HG03442 (cell line): Measurements from ENCODE around the gene SLC15A1.
"Not testable (repeated sequence)": the region's sequence is repeated elsewhere in the genome, so short reads cannot be mapped to it uniquely, and the experiment has no call there.

ENCODE experiments used
- ATAC-seq: cut with Tn5 transposase; IDR thresholded peaks from one replicate; pipeline ENCODE4 v1.9.1; 2021; ENCODE audit warnings: mild to moderate bottlenecking, moderate library complexity; ENCODE audit not compliant: unreplicated experiment

The SLC15A1 gene

DNA sequence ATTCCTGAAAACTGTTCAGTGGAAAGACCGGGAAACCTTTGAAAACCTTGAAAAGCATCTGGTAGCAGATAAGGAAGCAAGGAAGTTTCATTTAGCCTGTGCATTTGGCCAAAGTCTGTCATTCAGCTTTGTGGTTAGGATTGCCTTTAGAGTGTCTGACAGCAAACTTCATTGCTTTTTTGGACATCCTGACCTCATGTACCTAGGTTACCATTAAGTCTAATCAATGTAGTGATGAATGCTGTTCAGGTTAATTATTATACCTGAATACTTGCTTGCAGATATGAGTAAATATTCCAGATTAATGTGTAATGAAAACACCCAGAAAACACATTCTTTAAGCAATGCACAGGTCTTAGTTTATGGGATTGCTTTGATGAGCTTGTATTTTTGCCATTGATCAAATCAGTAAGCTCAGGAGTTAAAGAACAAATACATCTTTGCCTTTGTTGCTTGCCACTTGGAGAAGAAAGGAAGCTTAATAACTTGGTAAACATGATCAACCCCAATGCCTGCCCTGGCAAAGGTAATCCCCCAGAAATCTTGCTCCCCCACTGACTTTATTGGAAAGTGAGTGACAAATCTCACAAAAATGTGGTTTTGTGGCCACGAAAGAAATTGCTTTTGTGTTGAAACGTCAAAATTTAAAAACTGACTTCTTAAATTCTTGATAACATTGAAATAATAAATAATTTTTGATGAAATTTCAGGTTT, 87.4 kb downstream of the SLC15A1 start:
- ATAC-seq = no peak

DNA sequence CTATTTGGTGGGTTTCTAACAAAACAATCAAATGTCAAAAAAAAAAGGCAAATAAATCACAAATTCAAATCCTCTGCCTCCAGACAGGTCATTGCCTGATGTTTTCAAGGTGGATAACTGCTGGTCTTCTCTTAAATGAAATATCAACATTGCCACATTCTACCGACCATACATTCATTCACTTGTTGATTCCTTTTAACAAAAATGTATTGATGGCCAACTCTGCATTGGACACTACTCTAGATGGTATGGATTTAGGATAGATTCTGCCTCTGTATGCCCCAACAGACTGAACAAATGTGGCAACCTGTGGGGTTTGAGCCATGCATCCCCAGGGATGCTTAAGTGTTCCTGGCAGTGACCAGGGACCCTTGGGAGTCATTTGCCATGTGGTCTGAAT, 88.0 kb downstream of the SLC15A1 start:
- ATAC-seq = no peak

DNA sequence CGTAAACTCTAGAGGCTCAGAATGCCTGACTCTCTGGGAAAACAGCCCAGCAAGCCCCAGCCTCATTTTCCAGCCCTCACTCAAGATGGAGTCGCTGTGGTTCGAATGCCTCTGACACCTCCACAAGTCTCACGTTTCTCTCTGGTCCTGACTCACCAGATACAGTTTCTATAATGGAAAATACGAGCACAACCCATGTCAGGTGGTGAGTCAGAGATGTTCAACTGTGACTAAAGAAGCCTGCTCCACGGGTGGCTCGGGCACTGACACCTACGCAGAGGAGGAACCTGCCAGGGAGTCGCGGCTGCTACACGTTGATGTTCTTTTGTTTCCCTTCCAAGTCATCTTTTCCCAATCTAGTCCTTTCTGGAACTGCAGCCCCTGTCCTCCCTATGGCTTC, 88.4 kb downstream of the SLC15A1 start:
- ATAC-seq = no peak

DNA sequence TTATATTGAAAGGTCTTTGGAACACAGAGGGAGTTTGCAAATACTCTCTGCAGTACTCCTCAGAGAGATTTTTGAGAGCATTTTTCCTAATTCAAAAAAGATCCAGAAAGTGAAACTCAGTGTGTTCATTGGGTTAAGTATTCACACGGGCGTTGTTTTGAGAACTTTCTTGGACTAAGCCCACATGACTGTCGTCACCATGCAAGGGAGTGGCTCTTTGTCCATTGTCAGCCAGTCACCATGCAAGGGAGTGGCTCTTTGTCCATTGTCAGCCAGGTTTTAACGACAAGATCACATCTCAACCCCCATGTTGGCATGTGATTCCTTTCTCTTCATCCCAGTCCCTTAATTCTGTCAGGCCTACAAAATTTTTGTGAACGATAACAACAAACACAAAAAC, 94.3 kb downstream of the SLC15A1 start:
- ATAC-seq = no peak

DNA sequence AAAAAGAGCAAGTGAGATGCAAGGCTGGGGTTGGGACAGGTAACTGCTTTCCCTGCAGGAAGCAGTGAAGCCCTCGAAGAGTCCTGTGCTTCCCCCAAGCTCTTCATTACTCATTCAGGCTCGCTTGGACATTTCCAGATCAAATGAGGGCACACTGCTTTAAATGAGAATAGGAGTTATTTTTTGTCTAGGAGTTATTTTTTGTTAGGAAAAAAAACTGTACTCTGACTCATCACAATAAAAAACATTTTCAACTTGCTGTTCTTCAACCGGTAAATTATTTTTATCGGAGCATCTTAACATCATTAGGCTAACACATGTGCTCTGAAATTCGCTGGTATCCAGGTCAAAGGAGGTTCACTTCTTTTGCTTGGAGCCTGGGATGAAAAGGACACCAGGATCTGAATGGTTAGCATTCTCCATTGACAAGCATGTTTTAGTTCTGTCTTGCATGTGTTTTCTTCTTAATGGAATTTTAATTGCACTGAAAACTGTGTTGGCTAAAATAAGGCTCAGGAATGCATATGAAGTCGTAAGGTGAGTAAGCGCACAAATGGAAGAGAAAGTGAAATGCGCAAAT, 94.9 kb downstream of the SLC15A1 start:
- no peak for ATAC-seq

DNA sequence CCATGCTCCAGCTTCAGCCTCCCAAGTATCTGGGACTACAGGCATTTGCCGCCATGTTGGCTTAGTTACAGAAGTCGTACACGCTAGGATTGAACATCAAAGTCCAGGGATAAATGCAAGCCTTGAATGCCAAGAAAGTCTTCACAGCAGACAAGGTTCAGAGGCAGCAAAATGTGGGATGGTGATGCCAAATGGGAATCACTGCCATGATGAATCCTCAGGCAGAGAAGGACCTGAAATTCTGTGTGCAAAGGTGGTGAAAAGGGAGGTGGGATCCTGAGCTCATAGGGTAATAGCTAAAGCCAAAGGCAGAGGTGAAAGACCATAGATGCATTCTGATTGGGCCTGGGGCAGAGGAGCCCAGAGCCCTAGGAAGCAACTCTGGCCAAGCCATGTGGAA, 96.2 kb downstream of the SLC15A1 start:
- no peak for ATAC-seq

DNA sequence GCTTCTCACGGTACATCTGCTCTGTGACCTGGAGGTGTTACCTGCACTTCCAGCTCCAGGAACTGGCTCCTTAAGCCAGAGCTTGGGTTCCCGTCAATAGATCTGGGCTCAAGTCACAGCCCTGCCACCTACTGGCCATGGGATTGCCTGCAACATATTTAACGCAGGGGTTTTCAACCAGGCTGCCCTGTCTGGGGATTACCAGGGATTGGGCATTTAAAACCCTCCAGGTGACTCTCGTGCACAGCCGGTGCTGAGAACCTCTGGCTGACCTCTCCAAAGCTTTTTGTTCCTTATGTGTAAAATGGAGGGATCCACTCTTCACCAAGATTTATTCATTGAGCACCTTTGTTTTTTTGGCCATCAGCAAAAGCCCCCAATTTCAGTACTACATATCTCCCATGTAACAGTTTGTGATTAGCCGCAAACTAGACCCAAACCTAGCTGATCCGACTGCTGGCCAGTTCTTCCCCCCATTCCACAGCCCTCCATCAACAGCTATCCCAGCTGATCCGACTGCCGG, 98.9 kb downstream of the SLC15A1 start:
- peak; percentile 92 for ATAC-seq

DNA sequence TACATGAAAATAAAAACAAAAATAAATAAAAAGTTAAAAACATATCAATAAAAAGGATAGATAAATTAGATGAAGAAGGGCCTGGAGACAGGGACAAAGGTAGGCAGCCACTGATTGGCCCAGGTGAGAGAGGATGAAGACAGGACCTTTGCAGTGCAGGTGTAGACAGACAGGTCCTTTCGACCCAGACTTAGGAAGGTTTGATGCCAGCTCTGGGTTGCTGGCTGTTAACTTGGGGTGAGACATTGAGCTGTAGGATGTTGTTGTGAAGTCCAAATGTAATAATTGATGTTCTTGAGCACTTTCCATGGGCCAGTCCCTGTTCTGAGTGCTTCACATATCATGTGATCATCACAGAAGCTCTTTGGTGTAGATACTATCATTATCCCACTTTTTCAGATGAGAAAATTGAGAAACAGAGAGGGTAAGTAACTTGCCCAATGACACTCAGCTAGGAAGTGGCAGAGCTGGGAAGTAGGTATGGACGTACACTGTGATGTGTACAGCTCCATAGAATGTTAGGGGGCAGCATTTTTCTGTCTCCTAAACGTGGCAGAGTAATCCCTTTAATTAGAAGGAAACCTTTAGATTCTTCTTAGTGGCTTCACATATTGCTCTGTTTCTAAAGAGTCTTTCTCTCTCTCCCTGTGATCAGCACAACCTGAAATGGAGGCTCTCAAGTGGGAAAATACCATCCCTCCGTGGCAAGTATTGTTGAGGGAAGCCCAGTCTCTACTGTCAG, 99.6 kb downstream of the SLC15A1 start:
- ATAC-seq = peak; percentile 11

DNA sequence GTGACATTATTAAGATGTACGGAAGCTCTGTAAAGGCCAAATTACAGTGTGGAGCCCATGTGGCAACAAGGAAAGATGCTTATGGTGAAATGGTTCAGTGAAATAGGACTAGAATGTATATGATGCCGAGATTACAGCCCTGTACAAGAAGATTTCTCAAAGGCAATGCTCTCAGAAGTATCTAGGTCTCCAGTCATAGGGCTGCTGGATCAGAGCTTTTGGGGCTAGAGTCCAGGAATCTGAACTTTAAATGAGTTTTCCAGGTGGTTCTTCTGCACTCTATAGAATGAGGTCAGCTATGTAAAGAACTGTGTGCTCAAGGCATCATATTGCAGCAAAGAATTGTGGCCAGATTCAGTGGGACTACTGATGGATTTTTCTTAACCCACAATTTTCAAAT, 100.2 kb downstream of the SLC15A1 start:
- no peak for ATAC-seq

DNA sequence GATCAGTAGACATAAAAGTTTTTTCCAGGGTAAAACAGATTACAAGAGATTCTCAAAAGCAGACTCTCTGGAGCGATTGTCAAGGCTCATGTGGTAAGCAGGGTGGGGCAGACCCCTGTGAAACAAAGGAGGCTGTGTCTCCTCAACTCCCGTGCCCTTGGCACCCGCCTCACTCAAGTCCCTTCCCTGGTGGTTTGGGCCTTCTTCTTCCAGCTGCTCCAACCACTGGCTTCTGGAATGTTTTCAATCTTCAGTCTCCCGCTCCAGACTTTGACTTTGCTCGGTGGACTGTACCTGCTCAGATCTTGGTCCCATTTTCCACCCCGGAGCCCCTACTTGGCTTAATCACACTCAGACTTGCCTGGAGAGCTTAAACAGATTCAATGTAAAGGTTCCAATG, 100.7 kb downstream of the SLC15A1 start:
- no peak for ATAC-seq

DNA sequence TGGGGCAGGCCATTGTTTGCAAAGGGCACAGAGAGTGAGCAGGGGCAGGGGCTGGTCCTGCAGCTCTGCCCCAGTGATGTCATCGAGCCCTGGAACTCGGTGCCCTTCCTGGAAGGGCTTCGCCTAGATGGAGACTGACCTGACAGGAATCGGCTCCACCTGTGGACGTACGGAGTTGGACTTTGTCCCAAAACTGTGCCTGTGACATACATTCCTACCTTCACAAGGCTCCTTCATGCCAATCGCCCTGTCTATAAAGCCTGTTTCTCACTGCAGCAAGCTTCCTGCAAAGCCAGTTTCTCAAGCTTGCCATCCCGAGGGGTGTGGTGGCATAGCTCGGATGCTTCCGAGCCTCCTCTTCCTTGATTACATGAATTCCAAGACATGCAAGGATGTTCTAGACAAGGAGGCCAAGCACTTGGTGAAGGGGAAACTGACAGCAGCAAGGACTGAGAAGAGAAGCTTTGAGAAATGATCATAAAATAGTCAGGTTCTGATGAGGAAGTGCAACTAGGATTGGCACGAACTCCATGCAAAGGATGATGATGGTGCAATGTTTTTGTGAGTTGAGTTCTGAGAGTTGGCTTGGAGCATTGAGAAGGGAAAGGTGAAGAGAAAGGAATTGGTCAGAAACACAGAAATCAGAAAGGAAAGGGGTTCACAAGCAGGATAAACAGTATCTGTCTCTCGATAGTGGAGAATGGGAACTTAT, 101.9 kb downstream of the SLC15A1 start:
- ATAC-seq = no peak

DNA sequence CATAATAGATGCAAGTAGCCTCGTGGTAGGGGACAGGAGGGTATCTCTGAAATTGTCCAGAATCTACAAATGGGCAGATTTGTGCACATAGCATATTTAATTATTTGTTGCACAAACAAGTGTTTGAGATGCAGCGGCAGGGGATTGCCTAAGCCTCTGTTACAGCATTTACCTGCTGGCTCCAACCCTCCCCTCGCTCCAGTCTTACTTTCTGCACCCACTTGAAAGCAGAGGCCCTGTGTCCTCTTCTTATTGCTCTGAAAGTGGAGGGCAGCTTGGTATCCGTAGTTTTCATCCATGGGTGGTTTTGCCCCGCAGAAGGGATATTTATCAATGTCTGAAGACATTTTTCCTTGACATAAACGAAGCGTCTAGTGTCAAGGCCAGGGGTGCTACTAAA, 102.6 kb downstream of the SLC15A1 start:
- ATAC-seq = no peak

DNA sequence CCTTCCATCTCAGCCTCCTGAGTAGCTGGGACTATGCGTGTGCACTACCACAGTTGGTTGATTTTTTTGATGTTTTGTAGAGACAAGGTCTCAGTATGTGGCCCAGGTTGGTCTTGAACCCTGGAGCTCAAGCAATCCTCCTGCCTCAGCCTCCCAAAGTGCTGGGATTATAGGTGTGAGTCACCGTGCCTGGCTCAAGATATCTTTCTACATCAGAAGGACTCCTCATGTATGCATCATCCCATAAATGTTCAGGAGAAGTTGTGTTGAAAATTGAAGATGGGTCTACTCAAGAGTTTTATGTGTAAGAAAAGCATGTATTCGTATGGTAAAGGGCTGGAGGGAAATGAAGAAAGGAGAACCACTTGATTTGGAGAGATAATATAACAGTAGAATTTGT, 103.8 kb downstream of the SLC15A1 start:
- ATAC-seq = no peak

DNA sequence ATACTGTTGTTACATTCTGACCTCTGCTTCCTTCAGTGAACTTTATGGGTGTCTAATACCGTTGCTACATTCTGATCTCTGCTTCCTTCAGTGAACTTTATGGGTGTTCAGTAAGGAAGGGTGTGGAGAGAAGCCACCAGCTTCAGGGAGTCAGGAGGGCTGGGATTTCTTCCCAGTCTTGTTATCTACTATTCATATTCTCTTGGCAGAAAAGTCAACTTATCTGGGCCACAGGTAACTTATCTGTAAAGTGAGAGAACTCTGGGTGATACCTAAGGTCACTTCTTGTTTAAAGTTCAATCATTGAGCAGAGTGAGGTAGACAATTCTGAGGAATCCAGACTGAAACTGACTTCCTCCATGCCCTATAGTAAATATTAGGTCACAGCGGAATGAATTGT, 104.3 kb downstream of the SLC15A1 start:
- ATAC-seq = no peak

DNA sequence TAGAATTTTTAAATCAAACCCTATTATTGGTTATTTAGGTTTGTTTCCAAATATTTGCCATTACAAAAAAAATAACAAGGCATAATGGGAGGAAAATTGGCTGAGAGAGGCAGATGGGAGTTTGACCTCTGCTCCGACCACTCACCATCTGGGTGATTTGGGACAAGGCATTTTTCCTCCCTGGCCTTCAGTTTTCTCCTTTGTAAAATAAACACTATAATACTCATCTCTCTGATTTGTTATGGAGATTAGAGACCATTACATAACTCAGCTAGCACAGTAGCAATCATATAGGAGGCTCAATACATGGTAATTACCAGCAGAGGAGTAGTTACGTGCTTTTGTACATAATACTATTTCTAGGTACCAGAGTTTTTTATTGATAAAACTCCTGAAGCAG, 105.4 kb downstream of the SLC15A1 start:
- no peak for ATAC-seq

DNA sequence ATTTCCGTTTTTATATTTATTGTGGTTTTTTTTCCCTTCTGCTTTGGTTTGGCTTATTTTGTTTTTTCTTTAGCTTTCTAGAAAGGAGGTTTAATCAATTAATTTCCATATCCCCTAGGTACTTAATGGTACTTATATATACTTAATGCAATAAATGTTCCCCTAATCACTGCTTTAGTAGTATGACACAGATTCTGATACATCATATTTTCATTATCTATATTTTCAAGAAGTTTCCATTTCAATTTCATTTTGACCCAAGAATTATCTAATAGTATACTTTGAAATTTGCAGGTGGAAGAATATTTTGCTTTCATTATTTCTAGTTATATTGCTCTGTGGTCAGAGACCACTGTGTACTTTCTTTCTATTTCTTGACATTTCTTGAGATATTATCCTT, 109.0 kb downstream of the SLC15A1 start:
- ATAC-seq = no peak

DNA sequence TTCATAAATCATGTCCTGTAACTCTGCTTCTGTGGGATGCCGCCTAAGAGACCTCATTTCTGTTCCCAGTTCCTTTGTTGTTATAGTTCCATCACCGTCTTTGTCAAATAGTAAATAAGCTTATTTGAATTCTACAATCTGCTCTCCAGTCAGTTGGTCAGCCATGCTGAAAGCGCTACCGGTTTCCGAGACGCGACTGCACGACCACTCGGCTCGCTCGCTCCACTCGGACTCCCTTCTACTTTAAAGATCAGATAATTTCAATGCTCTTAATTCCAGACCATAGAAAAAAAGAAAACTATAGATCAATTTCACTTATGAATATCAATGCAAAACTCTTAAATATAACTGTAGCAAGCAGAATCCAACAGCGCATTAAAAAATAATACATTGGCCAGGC, 111.4 kb downstream of the SLC15A1 start:
- ATAC-seq = no peak

DNA sequence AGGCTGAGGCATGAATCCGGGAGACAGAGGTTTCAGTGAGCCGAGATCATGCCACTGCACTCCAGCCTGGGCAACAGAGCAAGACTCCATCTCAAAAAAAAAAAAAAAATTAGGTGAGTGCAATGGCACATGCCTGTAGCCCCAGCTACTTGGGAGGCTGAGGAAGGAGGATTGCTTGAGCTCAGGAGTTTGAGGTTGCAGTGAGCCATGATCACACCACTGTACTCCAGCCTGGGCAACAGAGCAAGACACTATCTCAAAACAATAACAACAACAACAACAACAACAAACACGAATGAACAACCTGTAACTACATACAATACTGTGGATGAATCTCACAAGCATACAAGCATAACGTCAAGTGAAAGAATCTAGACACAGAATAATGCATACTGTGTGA, 112.7 kb downstream of the SLC15A1 start:
- not testable (repeated sequence) for ATAC-seq

DNA sequence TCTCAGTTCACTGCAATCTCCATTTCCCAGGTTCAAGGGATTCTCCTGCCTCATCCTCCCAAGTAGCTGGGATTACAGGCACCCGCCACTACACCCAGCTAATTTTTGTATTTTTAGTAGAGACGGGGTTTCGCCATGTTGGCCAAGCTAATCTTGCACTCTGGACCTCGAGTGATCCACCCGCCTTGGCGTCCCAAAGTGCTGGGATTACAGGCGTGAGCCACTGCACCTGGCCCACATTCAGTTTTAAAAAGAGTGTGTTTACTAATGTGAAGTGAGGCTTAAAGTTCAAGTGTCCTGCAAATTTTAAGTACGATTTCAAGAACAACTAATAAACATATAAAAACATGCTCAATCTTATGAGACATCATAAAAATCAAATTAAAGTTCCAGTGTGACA, 114.1 kb downstream of the SLC15A1 start:
- ATAC-seq = not testable (repeated sequence)
